Left lung (tissue), 10 donors: ENCODE data around the gene CCDC120. TPM values are rescaled to one million over a fixed set of nuclear protein-coding genes. Genes with fewer than 3 reads are reported as not detected.

ENCODE experiments used
- ATAC-seq: fragments of 200-7000 bp; cut with Tn5 transposase; one replicate; pipeline ENCODE4 v1.9.1; 2020; ENCODE audit warnings: moderate library complexity
- DNase-seq, 4 donors: peaks; one replicate each; pipeline ENCODE4 v3.0.0-alpha.2; 2013 to 2020
- H3K27ac ChIP-seq, 2 donors: fragments of 200-600 bp; sonication (generic) in 1 of 2; one replicate each; pipeline versions ENCODE4 v1.5.0 to v1.8.0; 2020 to 2021
- H3K27me3 ChIP-seq, 2 donors: fragments of 200-600 bp; sonication (generic) in 1 of 2; one replicate each; pipeline versions ENCODE4 v1.5.0 to v1.8.0; 2020 to 2021
- H3K36me3 ChIP-seq, 2 donors: fragments of 200-600 bp; sonication (generic) in 1 of 2; one replicate each; pipeline versions ENCODE4 v1.5.0 to v1.8.0; 2020 to 2021
- H3K4me1 ChIP-seq, 2 donors: fragments of 200-600 bp; one replicate each; pipeline ENCODE4 v1.8.0; 2021
- H3K4me3 ChIP-seq, 2 donors: fragments of 200-600 bp; sonication (generic) in 1 of 2; one replicate each; pipeline versions ENCODE4 v1.5.0 to v1.8.0; 2020 to 2021; ENCODE audit warnings: mild to moderate bottlenecking in 1 of 2
- H3K9me3 ChIP-seq, 2 donors: fragments of 200-600 bp; sonication (generic) in 1 of 2; one replicate each; pipeline versions ENCODE4 v1.5.0 to v1.8.0; 2020 to 2021
- CTCF ChIP-seq, 2 donors: fragments of 200-600 bp; sonication (generic) in 1 of 2; IDR thresholded peaks; one replicate each; pipeline versions ENCODE4 v1.5.0 to v1.8.0; 2021; ENCODE audit warnings: antibody characterized with exemption in 2 of 2
- intact Hi-C, 2 donors: fragments of 100-400 bp; cut with DNase I; formaldehyde crosslinking; loops; one replicate each; pipeline versions ENCODE4 v1.11.2 to v1.14.2; 2022
- polyA plus RNA-seq, 6 donors: library from polyadenylated mRNA; unstranded; fragments of 120-200 nt; gene quantifications; one replicate each; pipeline ENCODE4 v1.2.1, GENCODE V29; 2013; ENCODE audit not compliant: insufficient read length in 6 of 6
- total RNA-seq, 2 donors: library from RNA; stranded (reverse); fragmentation: NEBNext Ultra II Directional; extraction: Animal tissue kit (Norgen Biotek cat#: 25700); gene quantifications; one replicate each; pipeline ENCODE4 v1.2.1, GENCODE V29; 2021
- donor health status: DM: no; HTN: yes; CAD: no.
- donor health status: DM: no; HTN: no; CAD: no.

CCDC120 gene
- total and polyA plus RNA-seq, 8 donors: 9.7 to 19.5 (median 15.0) TPM

DNA sequence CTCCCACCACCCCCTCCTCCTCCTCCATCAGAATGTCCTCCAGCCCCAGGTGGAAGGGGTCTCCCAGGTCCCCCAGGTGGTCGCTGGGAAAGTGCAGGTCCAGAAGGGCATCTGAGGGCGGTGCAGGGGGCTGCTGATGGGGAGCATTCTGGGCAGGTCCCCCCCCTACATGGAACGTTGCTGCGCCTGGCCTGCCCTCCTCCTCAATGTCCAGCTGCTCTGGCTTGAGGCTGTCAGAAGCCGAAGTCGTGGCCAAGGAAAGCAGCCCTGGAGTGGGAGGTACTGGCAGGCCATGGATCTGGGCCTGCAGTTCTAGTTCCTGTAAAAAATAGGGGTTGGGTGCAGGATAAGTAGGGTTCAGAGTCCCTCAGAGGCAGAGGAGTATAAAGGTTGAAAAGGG, 28.5 kb upstream of the CCDC120 start:
- peaks cover 0 to 13% of the 10 kb centered on the region in 2 donors for H3K4me1 ChIP-seq
- H3K27ac ChIP-seq: no peak overlapping the region
- no peak for ATAC-seq
- TF ChIP-seq CTCF (IDR thresholded peaks at IDR 0.05): no peak
- peaks cover 0 to 95% of the 10 kb centered on the region in 2 donors for H3K36me3 ChIP-seq
- H3K27me3 ChIP-seq: no peaks in the 10 kb centered on the region
- intact Hi-C loops: no loop called here
- no peak for DNase-seq
- H3K4me3 ChIP-seq: no peak overlapping the region
- H3K9me3 ChIP-seq: no peaks in the 10 kb centered on the region

DNA sequence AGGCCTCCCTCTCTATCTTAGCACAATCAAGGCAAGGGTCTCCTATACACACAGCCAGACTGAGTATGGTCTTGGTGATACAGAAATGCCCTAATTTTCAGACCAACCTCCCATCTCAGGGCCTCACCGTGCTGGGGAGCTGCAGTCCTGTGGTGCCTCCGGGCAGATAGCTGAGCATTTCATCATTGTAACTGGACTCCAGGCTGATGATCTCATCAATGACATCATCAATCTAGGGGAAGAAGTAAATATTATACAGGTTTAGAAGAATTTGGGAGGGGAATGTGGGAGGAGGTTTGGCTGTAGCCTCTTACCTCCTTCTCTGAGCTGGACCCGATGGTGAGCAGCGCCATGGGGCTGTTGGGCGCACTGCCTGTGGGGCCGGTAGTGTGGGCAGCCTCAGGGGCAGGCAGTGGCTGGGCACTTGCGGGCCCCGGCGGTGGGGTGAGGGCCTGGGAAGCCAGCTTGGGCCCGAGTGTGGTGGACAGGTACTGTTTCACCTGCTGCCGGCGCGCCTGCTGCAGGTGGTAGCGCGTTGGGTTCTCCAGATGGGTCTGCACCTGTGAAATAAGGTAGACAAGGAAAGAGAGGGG, 20.8 kb upstream of the CCDC120 start:
- DNase-seq: no peak
- ATAC-seq: no peak
- Histone ChIP-seq H3K27ac (no peak overlapping the region), H3K4me1 (peaks cover 11 to 37% of the 10 kb centered on the region in 2 donors), H3K4me3 (no peak overlapping the region), H3K27me3 (no peaks in the 10 kb centered on the region), H3K36me3 (peaks cover 0 to 62% of the 10 kb centered on the region in 2 donors), H3K9me3 (no peaks in the 10 kb centered on the region)
- TF ChIP-seq CTCF (IDR thresholded peaks at IDR 0.05): no peak
- intact Hi-C loops: no loop called here

DNA sequence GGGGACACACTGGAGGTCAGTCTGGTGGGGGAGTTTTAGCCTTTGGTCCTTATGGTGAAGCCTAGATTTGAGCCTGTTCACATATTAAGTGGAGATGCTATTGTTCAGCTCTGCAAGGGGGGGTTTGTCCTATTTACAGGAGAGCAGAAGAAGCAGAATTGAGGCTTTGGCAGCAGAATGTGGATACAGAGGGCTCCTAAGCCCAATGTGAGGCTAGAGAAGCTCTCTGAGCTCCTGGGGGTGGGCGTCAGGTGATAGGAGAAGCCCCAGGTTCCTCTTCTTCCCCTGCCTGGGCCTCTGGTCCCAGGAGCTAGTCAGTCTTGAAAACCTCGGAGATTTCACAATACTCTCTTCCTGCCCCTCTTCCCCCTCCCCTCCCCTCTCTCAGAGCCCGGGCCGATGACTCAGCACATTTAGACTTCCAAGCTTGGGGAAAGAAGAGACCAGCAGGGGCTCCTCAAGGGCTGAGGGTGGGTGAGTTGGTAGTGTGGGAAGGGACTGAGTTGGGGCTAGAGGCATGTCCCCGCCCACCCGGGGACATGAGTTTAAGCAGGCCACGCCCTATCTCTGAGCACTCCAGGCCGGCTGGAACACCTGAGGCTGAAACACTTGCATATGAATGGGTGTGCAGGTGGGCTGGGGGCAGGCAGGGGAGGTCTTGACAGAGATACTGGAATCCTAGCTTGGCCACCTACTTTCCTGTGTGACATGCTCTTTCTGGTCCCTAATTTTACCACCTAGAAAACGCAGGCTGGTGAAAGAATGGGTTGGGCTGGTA, 19.0 kb upstream of the CCDC120 start:
- H3K4me1 ChIP-seq: peaks cover 11 to 25% of the 10 kb centered on the region in 2 donors
- no peak for TF ChIP-seq CTCF (IDR thresholded peaks at IDR 0.05)
- intact Hi-C loops: no loop called here
- H3K9me3 ChIP-seq: no peaks in the 10 kb centered on the region
- DNase-seq (peak in 3 of 4 donors; percentile 80 to 92 (median 86)), ATAC-seq (peak; percentile 44)
- H3K4me3 ChIP-seq: peak overlapping the region in 1 of 2 donors; percentile 70
- peaks cover 0 to 44% of the 10 kb centered on the region in 2 donors for H3K36me3 ChIP-seq
- no peaks in the 10 kb centered on the region for H3K27me3 ChIP-seq
- peak overlapping the region; percentile 69 to 96 for H3K27ac ChIP-seq

DNA sequence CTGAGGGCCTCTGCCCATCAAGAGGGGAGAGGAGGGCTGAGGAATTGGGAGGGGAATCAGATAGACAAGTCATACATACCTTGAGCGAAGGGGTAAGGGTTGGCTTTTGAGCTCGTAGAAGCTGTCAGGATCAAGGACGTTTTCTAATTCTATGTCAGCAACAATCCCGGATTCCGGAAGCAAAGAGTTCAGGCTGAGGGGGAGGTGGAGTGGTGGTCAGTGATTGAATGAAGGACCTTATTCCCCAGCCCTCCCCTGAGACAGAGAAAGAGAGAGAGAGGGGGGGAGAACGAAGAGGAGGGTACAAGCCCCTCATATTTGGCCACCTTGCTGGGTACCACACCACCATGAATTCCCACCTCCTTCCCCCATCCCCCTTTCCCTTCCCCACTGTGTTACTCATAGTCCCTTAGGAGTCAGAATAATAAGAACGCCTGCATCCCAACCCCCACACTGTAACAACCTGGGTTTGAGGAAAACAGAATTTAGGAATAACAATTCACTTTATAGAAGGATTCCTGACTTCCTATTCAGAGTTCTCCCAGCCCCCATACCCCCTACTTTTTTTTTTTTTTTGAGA, 18.3 kb upstream of the CCDC120 start:
- TF ChIP-seq CTCF (IDR thresholded peaks at IDR 0.05): no peak
- Histone ChIP-seq H3K4me1 (peaks cover 11 to 25% of the 10 kb centered on the region in 2 donors), H3K27ac (peak overlapping the region; percentile 69 to 96), H3K4me3 (peak overlapping the region in 1 of 2 donors; percentile 70), H3K27me3 (no peaks in the 10 kb centered on the region), H3K36me3 (peaks cover 0 to 40% of the 10 kb centered on the region in 2 donors), H3K9me3 (no peaks in the 10 kb centered on the region)
- DNase-seq: no peak
- ATAC-seq: no peak
- intact Hi-C loops: no loop called here
